ENCODE results near the gene OCSTAMP. TPM values are rescaled to one million over a fixed set of nuclear protein-coding genes. Genes with fewer than 3 reads are reported as not detected.

Gene OCSTAMP
- polyA plus RNA-seq, 1 donor (not counting 4 experiments of a cell fraction or from before 2014, with no cell fraction given), result not detected

DNA sequence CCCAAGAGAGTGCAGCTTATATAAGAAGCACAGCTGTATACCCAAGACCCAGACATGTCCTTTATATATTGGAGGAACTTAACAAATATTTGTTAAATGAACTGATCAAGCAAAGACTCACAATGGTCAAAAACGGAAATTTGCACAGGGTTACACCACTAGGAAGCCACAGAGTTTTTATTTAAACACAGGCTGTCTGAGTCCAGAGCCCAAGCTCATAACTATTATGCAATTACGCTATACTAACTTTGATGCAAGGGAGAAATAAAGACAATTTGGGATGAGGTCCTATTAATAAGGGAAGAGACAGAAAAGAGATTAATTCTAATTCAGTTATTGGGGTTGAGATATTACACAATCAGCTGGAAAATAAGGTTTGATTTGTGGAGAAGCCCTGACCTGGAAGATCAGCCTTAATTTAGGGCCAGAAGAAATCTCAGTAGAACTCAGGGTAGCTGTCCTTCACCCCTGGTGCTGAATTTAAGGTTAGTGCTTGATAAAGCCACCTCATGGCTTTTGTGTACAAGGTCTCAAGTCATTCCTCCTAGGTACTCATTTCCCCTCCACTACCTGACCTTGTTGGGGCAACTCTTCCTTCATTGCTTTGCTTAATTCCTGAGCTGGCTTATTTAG lies 26.6 kb downstream of the OCSTAMP start:
- no peak for TF ChIP-seq EZH2 (IDR thresholded peaks at IDR 0.05; ENCODE audit: low read length)
- TF ChIP-seq, protein P1, sequence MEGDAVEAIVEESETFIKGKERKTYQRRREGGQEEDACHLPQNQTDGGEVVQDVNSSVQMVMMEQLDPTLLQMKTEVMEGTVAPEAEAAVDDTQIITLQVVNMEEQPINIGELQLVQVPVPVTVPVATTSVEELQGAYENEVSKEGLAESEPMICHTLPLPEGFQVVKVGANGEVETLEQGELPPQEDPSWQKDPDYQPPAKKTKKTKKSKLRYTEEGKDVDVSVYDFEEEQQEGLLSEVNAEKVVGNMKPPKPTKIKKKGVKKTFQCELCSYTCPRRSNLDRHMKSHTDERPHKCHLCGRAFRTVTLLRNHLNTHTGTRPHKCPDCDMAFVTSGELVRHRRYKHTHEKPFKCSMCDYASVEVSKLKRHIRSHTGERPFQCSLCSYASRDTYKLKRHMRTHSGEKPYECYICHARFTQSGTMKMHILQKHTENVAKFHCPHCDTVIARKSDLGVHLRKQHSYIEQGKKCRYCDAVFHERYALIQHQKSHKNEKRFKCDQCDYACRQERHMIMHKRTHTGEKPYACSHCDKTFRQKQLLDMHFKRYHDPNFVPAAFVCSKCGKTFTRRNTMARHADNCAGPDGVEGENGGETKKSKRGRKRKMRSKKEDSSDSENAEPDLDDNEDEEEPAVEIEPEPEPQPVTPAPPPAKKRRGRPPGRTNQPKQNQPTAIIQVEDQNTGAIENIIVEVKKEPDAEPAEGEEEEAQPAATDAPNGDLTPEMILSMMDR (optimal IDR thresholded peaks at IDR 0.05 in 1 of 3, IDR thresholded peaks at IDR 0.05 in 1 of 3, conservative IDR thresholded peaks at IDR 0.05 in 1 of 3; ENCODE audit: extremely low read depth in 1 of 3, insufficient read depth in 2 of 3, low read length in 3 of 3), result no peak
- H3K4me3 ChIP-seq (ENCODE audit: control insufficient read depth in 2 of 3, extremely low read depth in 1 of 3, insufficient read depth in 2 of 3, low read depth in 1 of 3, low read length in 3 of 3), result no peak overlapping the region
- H3K27me3 ChIP-seq (ENCODE audit: control insufficient read depth, extremely low read depth, insufficient read depth, low read length), result no peaks in the 10 kb centered on the region
- no peaks in the 10 kb centered on the region for H3K9me1 ChIP-seq (ENCODE audit: control insufficient read depth, extremely low read depth, insufficient read depth, low read length)
- H3K4me1 ChIP-seq (ENCODE audit: control insufficient read depth, extremely low read depth, insufficient read depth, low read length), result no peaks in the 10 kb centered on the region
- H2AFZ ChIP-seq (ENCODE audit: control insufficient read depth, low read length), result no peak overlapping the region
- no peaks in the 10 kb centered on the region for H3K36me3 ChIP-seq (ENCODE audit: control insufficient read depth in 2 of 2, extremely low read depth in 1 of 2, insufficient read depth in 2 of 2, low read length in 2 of 2)
- H3K79me2 ChIP-seq (ENCODE audit: control insufficient read depth, insufficient read depth, low read length), result no peaks in the 10 kb centered on the region
- dilution Hi-C loops (cut with MboI; ENCODE audit: extremely low pct_ligation_motif_present, low sequenced_read_pairs), result no loop called here
- H3K9ac ChIP-seq (ENCODE audit: control insufficient read depth, extremely low read depth, insufficient read depth, low read length), result no peak overlapping the region
- no peaks in the 10 kb centered on the region for H3K9me3 ChIP-seq (ENCODE audit: control insufficient read depth, low read depth, low read length)
- FAIRE-seq (no peak), DNase-seq (ENCODE audit: low read depth, low spot score) (no peak)
- no peaks in the 10 kb centered on the region for H4K20me1 ChIP-seq (ENCODE audit: control insufficient read depth, extremely low read depth, insufficient read depth, low read length)
- H3K27ac ChIP-seq (ENCODE audit: control insufficient read depth, insufficient read depth, low read length), result no peak overlapping the region
- no peak overlapping the region for H3K4me2 ChIP-seq (ENCODE audit: control insufficient read depth, extremely low read depth, insufficient read depth, low read depth, low read length)

DNA sequence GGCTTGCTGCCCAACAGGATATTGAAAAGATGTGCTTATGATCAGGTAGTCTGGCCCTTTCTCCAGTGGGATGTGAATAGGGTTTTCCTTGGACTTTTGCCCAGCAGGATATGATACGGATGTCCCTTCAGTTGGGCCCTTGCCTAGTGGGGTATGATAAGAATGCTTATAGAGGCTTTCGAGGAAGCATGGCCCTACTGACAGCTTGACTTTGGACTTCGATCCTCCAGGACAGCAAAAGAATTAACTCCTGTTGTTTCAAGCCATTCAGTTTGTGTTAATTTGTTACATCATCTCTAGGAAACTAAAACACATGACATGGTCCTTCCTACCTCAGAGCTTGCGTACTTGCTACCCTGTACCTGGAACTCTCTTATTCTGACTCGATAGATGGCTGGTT lies 27.3 kb downstream of the OCSTAMP start:
- Histone ChIP-seq H3K36me3 (ENCODE audit: control insufficient read depth in 2 of 2, extremely low read depth in 1 of 2, insufficient read depth in 2 of 2, low read length in 2 of 2) (no peaks in the 10 kb centered on the region), H3K9ac (ENCODE audit: control insufficient read depth, extremely low read depth, insufficient read depth, low read length) (no peak overlapping the region), H3K27ac (ENCODE audit: control insufficient read depth, insufficient read depth, low read length) (no peak overlapping the region), H3K27me3 (ENCODE audit: control insufficient read depth, extremely low read depth, insufficient read depth, low read length) (no peaks in the 10 kb centered on the region), H3K4me2 (ENCODE audit: control insufficient read depth, extremely low read depth, insufficient read depth, low read depth, low read length) (no peak overlapping the region), H3K79me2 (ENCODE audit: control insufficient read depth, insufficient read depth, low read length) (no peaks in the 10 kb centered on the region), H3K4me3 (ENCODE audit: control insufficient read depth in 2 of 3, extremely low read depth in 1 of 3, insufficient read depth in 2 of 3, low read depth in 1 of 3, low read length in 3 of 3) (no peak overlapping the region), H4K20me1 (ENCODE audit: control insufficient read depth, extremely low read depth, insufficient read depth, low read length) (no peaks in the 10 kb centered on the region), H3K4me1 (ENCODE audit: control insufficient read depth, extremely low read depth, insufficient read depth, low read length) (no peaks in the 10 kb centered on the region), H3K9me3 (ENCODE audit: control insufficient read depth, low read depth, low read length) (no peaks in the 10 kb centered on the region), H2AFZ (ENCODE audit: control insufficient read depth, low read length) (no peak overlapping the region), H3K9me1 (ENCODE audit: control insufficient read depth, extremely low read depth, insufficient read depth, low read length) (no peaks in the 10 kb centered on the region)
- FAIRE-seq, result no peak
- no peak for DNase-seq (ENCODE audit: low read depth, low spot score)
- dilution Hi-C loops (cut with MboI; ENCODE audit: extremely low pct_ligation_motif_present, low sequenced_read_pairs), result no loop called here
- no peak for TF ChIP-seq EZH2 (IDR thresholded peaks at IDR 0.05; ENCODE audit: low read length)
- TF ChIP-seq, protein P1 (optimal IDR thresholded peaks at IDR 0.05 in 1 of 3, IDR thresholded peaks at IDR 0.05 in 1 of 3, conservative IDR thresholded peaks at IDR 0.05 in 1 of 3; ENCODE audit: extremely low read depth in 1 of 3, insufficient read depth in 2 of 3, low read length in 3 of 3), result no peak

Data from keratinocyte (primary cell).